Neural progenitor cell (in vitro differentiated cells): Measurements from ENCODE around the gene MPHOSPH10.

ENCODE experiments used
- EZH2 ChIP-seq: fragments of 200-600 bp; sonication (generic); IDR thresholded peaks from 2 replicates; pipeline ENCODE4 v1.6.1; 2017; ENCODE audit warnings: antibody characterized with exemption, mild to moderate bottlenecking, moderate library complexity
- TF ChIP-seq, protein P1 (sequence below): fragments of 200-600 bp; sonication (generic); IDR thresholded peaks from 2 replicates; pipeline ENCODE4 v1.5.1; 2017; ENCODE audit warnings: antibody characterized with exemption, mild to moderate bottlenecking

DNA sequence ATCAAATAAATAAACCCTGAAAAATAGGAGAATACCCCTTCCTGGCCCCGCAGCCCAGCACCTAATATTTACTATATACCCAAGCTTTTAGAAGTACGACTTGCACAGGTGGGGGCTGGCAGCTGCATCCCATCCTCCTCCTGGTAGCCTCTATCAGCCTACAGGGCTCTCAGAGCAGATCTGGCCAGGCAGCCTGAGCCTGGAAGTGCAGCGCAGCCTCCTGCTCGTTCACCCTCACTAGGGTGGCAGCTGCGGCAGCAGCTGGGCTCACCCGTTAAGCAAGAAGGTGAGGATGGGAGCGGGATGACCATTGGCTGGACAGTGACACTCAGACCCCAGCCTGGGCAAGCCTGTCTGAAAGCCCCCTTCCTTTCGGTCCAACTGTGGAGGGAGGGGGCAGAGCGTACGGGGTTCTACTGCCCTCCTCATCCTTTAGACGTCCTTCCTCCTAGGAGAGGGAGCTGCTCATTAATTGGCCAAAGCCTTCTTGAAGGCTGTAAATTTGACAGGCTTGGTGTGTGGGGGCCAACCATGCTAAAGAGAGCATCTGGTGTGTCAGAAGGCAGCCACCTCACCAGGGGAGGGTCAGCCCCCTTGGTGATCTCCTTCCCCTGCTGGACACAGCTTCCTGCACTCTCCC lies 23.3 kb downstream of the MPHOSPH10 start:
- TF ChIP-seq, protein P1, sequence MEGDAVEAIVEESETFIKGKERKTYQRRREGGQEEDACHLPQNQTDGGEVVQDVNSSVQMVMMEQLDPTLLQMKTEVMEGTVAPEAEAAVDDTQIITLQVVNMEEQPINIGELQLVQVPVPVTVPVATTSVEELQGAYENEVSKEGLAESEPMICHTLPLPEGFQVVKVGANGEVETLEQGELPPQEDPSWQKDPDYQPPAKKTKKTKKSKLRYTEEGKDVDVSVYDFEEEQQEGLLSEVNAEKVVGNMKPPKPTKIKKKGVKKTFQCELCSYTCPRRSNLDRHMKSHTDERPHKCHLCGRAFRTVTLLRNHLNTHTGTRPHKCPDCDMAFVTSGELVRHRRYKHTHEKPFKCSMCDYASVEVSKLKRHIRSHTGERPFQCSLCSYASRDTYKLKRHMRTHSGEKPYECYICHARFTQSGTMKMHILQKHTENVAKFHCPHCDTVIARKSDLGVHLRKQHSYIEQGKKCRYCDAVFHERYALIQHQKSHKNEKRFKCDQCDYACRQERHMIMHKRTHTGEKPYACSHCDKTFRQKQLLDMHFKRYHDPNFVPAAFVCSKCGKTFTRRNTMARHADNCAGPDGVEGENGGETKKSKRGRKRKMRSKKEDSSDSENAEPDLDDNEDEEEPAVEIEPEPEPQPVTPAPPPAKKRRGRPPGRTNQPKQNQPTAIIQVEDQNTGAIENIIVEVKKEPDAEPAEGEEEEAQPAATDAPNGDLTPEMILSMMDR = no peak
- no peak for TF ChIP-seq EZH2
